Endometrial microvascular endothelial cells (primary cell): ENCODE data around the gene AP1G2. TPM values are rescaled to one million over a fixed set of nuclear protein-coding genes. Genes with fewer than 3 reads are reported as not detected.

Experiments
- in situ Hi-C: cut with HindIII; loops from 2 replicates; pipeline ENCODE4 v1.10.0; 2017; ENCODE audit warnings: low sequenced_read_pairs, low pct_unique_long_range_greater_than_20kb; ENCODE audit errors: inconsistent ontology term
- total RNA-seq: library from RNA; depleted of rRNA; stranded (reverse); fragments of >200 nt; gene quantifications from one replicate; pipeline ENCODE4 v1.2.3, GENCODE V29; 2015; ENCODE audit errors: inconsistent ontology term

AP1G2 gene
- total RNA-seq, 1 donor from 2014 or later: 18.0 TPM

GRCh38 chr14:23528555-23528954, 39.0 kb downstream of the AP1G2 start:
- in situ Hi-C loops: no loop called here

DNA sequence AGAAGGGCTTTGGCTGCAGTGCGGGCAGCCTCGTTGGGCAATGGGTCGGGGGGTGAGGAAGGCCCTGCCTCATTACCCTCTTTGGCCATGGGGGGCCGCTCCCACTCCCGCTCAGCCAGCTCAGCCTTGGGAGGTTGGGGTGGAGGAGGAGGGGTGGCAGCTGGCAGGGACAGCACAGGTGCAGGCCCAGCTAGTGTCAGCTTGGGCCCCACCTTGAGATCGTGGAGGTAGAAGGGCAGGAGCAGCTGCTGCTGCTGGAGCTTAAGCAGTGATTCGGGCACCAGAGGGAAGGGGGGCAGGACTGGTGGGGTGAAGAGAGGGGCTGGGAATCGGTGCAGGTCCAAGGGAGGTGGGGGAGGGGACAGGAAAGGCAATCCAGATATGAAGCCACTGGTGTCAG, 42.0 kb downstream of the AP1G2 start:
- in situ Hi-C loops: no loop called here

- in situ Hi-C loops: no loop called here
Measured at GRCh38 chr14:23524954-23525353, 42.6 kb downstream of the AP1G2 start.

DNA sequence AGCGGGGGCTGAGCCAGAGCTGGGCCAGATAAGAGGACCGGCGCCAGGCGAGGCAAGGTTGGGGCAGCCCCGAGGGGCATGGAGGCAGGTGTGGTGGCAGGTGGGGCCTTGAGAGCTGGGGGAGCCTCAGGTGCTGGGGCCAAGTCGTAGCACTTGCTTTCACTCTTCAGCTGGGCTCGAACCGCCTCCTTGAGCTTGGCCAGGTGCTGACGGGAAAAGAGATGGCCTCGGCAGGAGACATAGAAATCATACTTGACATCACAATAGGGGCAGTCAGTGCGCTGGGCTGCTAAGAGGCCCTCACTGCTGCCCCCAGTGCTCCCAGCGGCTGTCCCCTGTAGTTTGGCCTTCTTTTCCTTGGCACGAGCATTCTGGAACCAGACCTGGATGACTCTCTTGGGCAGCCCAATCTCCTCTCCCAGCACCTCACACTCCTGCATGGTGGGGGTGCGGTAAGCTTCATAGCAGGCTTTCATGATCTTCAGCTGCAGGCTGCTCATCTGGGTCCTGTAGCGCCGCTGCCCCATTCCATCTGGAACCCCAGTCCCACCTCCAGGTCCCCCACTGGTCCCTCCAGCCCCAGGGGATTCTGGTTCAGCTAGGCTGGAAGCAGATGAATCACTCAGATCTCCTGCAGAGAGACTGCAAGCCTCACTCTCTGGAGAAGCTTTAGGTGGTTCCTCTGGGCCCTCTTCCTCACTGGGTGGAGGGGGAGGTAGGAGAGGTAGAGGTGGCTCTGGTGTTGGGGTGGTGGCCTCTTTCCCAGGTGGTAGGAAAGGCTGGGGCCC, 44.2 kb downstream of the AP1G2 start:
- in situ Hi-C loops: no loop called here

- in situ Hi-C loops: no loop called here
Measured at GRCh38 chr14:23522643-23523198, 44.9 kb downstream of the AP1G2 start.

- in situ Hi-C loops: no loop called here
Measured at GRCh38 chr14:23521785-23522640, 45.6 kb downstream of the AP1G2 start.

DNA sequence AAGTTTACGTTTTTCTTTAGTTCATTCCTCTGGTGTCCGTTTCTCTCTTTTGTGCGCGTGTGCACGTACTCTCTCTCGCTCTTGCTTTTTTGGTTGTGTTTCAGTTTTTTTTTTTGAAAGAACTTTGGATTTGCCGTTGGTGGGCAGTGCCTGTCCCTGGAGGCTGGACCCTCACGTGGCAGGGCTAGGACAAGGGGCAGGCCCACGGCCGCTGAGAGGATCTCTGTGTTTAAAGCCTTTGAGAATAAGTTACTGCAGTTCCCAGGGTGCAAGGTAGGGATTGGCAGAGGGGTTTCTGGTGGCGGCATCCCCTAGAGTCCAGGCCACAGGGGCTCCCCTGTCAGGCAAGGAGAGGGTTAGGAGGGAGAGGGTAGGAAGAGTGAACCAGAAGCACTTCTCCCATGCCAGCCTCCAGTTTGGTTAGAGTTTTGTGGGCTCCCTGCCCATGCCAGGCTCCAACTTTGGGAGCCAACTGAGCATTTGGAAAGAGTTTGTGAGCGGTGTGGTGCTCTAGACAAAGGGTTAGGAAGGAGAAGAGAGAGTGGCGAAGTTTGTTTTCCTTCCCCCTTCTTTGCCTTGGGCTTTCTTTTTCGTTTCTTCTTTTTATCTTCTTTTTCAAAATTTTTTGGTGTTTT, 46.6 kb downstream of the AP1G2 start:
- in situ Hi-C loops: no loop called here

- in situ Hi-C loops: no loop called here
Measured at GRCh38 chr14:23518709-23519108, 48.9 kb downstream of the AP1G2 start.

DNA sequence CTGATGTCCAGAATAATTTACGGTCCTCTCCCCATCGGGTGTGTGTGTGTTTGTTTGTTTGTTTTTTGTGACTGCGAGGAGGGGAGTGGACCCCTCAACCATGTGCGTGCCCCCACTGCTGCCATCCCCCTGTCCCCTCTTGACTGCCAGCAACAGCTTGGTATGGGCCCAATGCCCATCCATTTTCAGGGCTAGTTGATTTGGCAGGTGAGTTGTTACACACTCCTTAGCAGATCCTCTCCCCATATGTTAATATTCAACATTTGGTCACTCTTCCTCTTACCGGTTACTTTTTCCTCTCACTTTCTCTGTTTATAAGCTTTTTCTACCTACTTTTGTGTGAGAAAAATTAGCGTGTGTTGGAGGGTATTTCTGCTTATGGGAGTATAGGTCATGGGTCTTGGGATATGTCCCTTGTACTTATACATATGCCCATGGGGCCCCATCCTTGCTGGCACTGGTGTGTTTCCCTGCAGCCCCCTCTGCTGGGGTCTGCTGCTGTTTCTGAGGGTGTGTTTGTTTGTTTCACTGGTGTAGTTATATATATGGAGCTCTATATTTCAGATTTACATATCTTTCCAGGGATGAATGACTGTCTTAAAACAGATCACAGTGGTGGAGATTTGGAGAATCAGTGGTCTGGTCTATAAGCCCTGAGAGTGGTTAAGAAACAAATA, 49.8 kb downstream of the AP1G2 start:
- in situ Hi-C loops: no loop called here

DNA sequence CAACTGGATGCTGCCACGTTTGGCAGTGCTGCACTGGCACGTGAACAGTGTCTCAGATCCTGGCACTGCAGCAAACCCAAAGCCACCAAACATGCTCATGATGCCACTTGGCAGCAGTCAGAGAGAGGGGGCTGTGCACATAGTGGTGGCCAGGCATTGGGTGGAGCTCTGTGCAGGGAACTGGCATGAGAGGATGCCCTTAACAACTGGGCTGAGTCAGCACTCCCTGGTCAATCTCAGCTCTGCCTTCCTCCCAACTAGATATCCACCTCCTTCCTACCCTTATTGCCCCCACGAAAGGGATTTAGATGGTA, 53.0 kb downstream of the AP1G2 start:
- in situ Hi-C loops: no loop called here

DNA sequence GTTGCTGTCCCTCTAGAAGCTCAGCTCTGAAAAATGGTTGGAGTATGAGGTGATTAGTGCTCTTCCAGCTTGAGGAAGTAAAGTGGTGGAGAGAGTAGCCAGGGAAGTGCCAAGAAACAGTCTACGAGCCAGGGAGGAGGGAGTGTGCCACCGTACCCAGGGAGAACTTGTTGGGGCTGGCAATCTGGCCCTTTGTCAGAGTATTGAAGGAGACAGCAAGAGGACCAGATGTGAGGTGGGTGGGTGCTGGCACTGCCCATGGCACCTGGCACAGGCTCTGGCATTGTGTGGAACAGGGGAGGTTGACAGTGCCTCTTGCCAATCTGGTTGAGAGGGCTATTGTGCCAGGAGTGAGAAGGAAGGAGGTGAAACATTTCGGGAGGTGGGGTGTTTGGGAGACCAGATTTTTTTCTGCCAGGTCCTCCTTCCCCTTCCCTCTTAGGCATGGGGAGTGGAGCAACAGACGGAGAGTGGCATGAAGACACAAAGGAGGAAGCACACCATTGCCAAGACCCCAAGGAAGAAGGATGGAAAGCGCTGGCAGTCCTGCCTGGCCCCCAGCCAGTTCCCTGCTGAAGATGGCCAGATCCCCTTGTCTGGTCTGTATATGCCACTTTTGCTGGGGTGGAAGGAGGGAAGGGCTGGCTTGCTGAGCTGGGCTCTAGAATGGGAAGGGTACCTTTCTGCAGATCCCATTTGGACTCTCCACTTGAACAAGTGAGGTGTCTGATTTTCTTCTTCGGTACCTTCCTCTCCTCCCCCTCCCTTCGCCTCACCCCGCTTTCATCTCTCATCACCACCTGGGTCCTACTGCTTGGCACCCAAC, 53.6 kb downstream of the AP1G2 start:
- in situ Hi-C loops: no loop called here

GRCh38 chr14:23513005-23513817, 54.4 kb downstream of the AP1G2 start:
- in situ Hi-C loops: no loop called here

DNA sequence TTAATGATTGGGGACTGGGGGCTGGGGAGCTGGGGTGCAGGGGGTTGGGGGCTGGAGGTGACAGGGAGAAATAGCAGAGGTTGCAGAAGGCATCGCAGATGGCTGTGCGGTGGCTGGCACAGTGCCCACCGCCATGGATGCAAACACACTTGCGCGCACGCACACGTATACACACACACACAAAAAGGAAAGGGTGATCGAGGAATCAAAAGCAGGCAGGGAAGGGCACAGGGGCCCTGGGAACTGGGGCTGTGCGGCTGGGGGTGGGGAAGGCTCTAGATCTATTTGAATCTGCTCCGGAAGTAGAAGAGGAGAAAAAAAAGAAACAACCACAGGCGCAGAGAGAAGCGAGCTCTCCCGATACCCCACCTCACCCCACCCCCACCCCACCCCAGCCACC, 55.4 kb downstream of the AP1G2 start:
- in situ Hi-C loops: no loop called here

Other genes starting within 250 kb of the AP1G2 start
- 69.4 TPM for gene PABPN1, start 246.3 kb downstream of the AP1G2 start, total RNA-seq
- 0.09 TPM for gene SLC22A17, start 214.9 kb downstream of the AP1G2 start, total RNA-seq
- gene EFS, start 202.6 kb downstream of the AP1G2 start, total RNA-seq: not detected
- not detected for gene IL25, start 195.0 kb downstream of the AP1G2 start, total RNA-seq
- not detected for gene CMTM5, start 190.7 kb downstream of the AP1G2 start, total RNA-seq
- gene MYH6, start 159.5 kb downstream of the AP1G2 start, total RNA-seq: not detected
- not detected for gene MYH7, start 132.1 kb downstream of the AP1G2 start, total RNA-seq
- 38.7 TPM for gene NGDN, start 98.1 kb downstream of the AP1G2 start, total RNA-seq
- gene ZFHX2, start 16.0 kb downstream of the AP1G2 start, total RNA-seq: under 0.01 TPM
- 10.6 TPM for gene THTPA, start 11.5 kb downstream of the AP1G2 start, total RNA-seq
- not detected for gene JPH4, start 11.0 kb upstream of the AP1G2 start, total RNA-seq
- not detected for gene DHRS2, start 68.6 kb upstream of the AP1G2 start, total RNA-seq